ENCODE measurements around the gene DLG2. TPM values are rescaled to one million over a fixed set of nuclear protein-coding genes. Genes with fewer than 3 reads are reported as not detected.

The DLG2 gene
- total and polyA plus RNA-seq, 2 of the 8 experiments (the other 6 are each of a cell fraction or from before 2014, with no cell fraction given), result 1.7 to 14.3 TPM

GRCh38 chr11:83508804-83509203, 2118.3 kb downstream of the DLG2 start:
- no peak overlapping the region for H2BK20ac ChIP-seq (ENCODE audit: low read length)
- FAIRE-seq (no peak), DNase-seq (ENCODE audit: low read depth in 1 of 2, low spot score in 2 of 2) (no peak)
- H3K4me1 ChIP-seq (replicated peaks in 1 of 4; ENCODE audit: control insufficient read depth in 3 of 4, insufficient read depth in 4 of 4, low read length in 3 of 4), result peaks cover 0 to 3% (median 0%) of the 10 kb centered on the region in 4 experiments; a peak in 2 of 7 replicates
- H3K79me1 ChIP-seq (ENCODE audit: low read depth, low read length), result no peaks in the 10 kb centered on the region
- no peak overlapping the region for H3K4me2 ChIP-seq (ENCODE audit: insufficient read depth in 1 of 2, low read depth in 2 of 2, low read length in 2 of 2)
- H3K23me2 ChIP-seq (ENCODE audit: low read depth, low read length), result no peaks in the 10 kb centered on the region
- H3K56ac ChIP-seq (replicated peaks; ENCODE audit: insufficient read length, low read depth, low read length), result no peak overlapping the region
- no peak overlapping the region for H2AFZ ChIP-seq (ENCODE audit: low read length)
- H3K23ac ChIP-seq (ENCODE audit: insufficient read length), result no peak overlapping the region
- ChIA-PET CTCF (ENCODE audit: partially characterized antibody) (interaction anchor here (1.0 to 1.3 kb wide), 4 partner anchors 11 to 307 kb away, joined by 3 to 4 read pairs (median 4); no protein-coding TSS in a partner anchor), POLR2A (ENCODE audit: partially characterized antibody) (no interaction called here)
- no peaks in the 10 kb centered on the region for H4K20me1 ChIP-seq (replicated peaks in 1 of 2; ENCODE audit: control insufficient read depth in 1 of 2, insufficient read depth in 2 of 2, low read length in 2 of 2)
- H3K79me2 ChIP-seq (ENCODE audit: control insufficient read depth in 1 of 2, insufficient read depth in 2 of 2, low read length in 2 of 2), result no peaks in the 10 kb centered on the region
- H3K9me3 ChIP-seq (ENCODE audit: insufficient read depth in 2 of 2, low read depth in 1 of 2, low read length in 1 of 2), result no peaks in the 10 kb centered on the region
- H2AK5ac ChIP-seq (ENCODE audit: low read depth, low read length), result no peak overlapping the region
- H2BK15ac ChIP-seq (ENCODE audit: low read length), result no peak overlapping the region
- no peak overlapping the region for H3K27ac ChIP-seq (ENCODE audit: low read depth, low read length)
- H2BK120ac ChIP-seq (replicated peaks; ENCODE audit: low read depth, low read length), result no peak overlapping the region
- H2BK12ac ChIP-seq (ENCODE audit: low read depth, low read length), result no peak overlapping the region
- no peak for TF ChIP-seq SUZ12 (IDR thresholded peaks at IDR 0.05; ENCODE audit: low read length)
- no peak overlapping the region for H3K9ac ChIP-seq (replicated peaks in 1 of 4; ENCODE audit: extremely low read depth in 1 of 4, low read depth in 3 of 4, low read length in 3 of 4)
- no peak overlapping the region for H4K5ac ChIP-seq (ENCODE audit: insufficient read length, low read depth, low read length)
- no peak overlapping the region for H3K14ac ChIP-seq (ENCODE audit: insufficient read length)
- no peak overlapping the region for H3K18ac ChIP-seq (ENCODE audit: extremely low read depth, low read length)
- no peak overlapping the region for H4K8ac ChIP-seq (ENCODE audit: extremely low read depth, insufficient read depth, low read length)
- no peak overlapping the region for H4K91ac ChIP-seq (replicated peaks; ENCODE audit: insufficient read length, low read length)
- no peak overlapping the region for H3K4ac ChIP-seq (replicated peaks; ENCODE audit: insufficient read length, low read depth, low read length)
- no peak overlapping the region for H2BK5ac ChIP-seq (ENCODE audit: low read depth, low read length)
- WGBS, 2 experiments (ENCODE audit: extremely low coverage in 1 of 2, insufficient coverage in 1 of 2, insufficient read length in 1 of 2, insufficient replicate concordance in 2 of 2, low coverage in 1 of 2, low lambda C conversion rate in 2 of 2, missing lambda C conversion rate in 1 of 2), result 77% methylated on average over 6 of the region's 6 CpGs; no CpG with 5 or more reads in 1 of the 2 experiments
- no peak overlapping the region for H3K4me3 ChIP-seq (ENCODE audit: extremely low read depth in 1 of 4, insufficient read depth in 2 of 4, low read depth in 3 of 4, low read length in 4 of 4)
- H3K36me3 ChIP-seq (ENCODE audit: control insufficient read depth in 2 of 4, insufficient read depth in 4 of 4, low read length in 3 of 4), result no peaks in the 10 kb centered on the region
- H3K27me3 ChIP-seq (replicated peaks in 1 of 4; ENCODE audit: control insufficient read depth in 3 of 4, extremely low read depth in 1 of 4, insufficient read depth in 3 of 4, low read length in 3 of 4), result no peaks in the 10 kb centered on the region
